K562 (cell line): ENCODE measurements around the gene EPS8L1. TPM values are rescaled to one million over a fixed set of nuclear protein-coding genes. Genes with fewer than 3 reads are reported as not detected.

ENCODE experiments used
- ATF3 ChIP-seq, 2 experiments: fragments of 450-650 bp in 1 of 2; sonication (generic) in 1 of 2; formaldehyde crosslinking in 1 of 2; IDR thresholded peaks in 1 of 2; conservative IDR thresholded peaks in 1 of 2; 2 replicates each; pipeline versions ENCODE4 v1.6.1 to v1.8.1; 2016 to 2023; ENCODE audit warnings: mild to moderate bottlenecking in 2 of 2, moderate library complexity in 2 of 2, inconsistent platforms in 1 of 2, missing genetic modification reagents in 1 of 2
- GABPA ChIP-seq: fragments of 200-800 bp; sonication (Bioruptor generic); conservative IDR thresholded peaks from 2 replicates; pipeline ENCODE4 v1.6.1; 2016; ENCODE audit warnings: low read depth, missing genetic modification characterization, missing compliant biosample characterization
- GMEB1 ChIP-seq: fragments of 250-450 bp; sonication (Bioruptor Pico); IDR thresholded peaks from 2 replicates; pipeline ENCODE4 v1.4.0; 2020; ENCODE audit warnings: mild to moderate bottlenecking
- MAZ ChIP-seq, 2 experiments: fragments of 450-650 bp in 1 of 2; sonication (generic) in 1 of 2; formaldehyde crosslinking; IDR thresholded peaks in 1 of 2; conservative IDR thresholded peaks in 1 of 2; 2 replicates each; pipeline versions ENCODE4 v1.4.0 to v1.5.0; 2020; ENCODE audit warnings: mild to moderate bottlenecking in 1 of 2, missing genetic modification reagents in 1 of 2
- TOE1 ChIP-seq, 2 experiments: fragments of 450-650 bp in 1 of 2; sonication (generic) in 1 of 2; formaldehyde crosslinking in 1 of 2; IDR thresholded peaks; 2 replicates each; pipeline versions ENCODE4 v1.7.1 to v1.8.0; 2016 to 2022; ENCODE audit warnings: borderline replicate concordance in 2 of 2, mild to moderate bottlenecking in 2 of 2, antibody characterized with exemption in 1 of 2, inconsistent platforms in 1 of 2, low read depth in 1 of 2, missing genetic modification reagents in 1 of 2, moderate library complexity in 1 of 2
- VEZF1 ChIP-seq: fragments of 200-800 bp; sonication (Bioruptor generic); IDR thresholded peaks from 2 replicates; pipeline ENCODE4 v1.6.1; 2017; ENCODE audit warnings: missing genetic modification characterization, missing compliant biosample characterization
- ZBTB12 ChIP-seq: fragments of 250-450 bp; sonication (Bioruptor Pico); IDR thresholded peaks from 2 replicates; pipeline ENCODE4 v1.4.0; 2020
- ZNF740 ChIP-seq, 3 experiments: fragments of 200-800 bp in 1 of 3; sonication (Bioruptor generic) in 1 of 3; sonication (generic) in 1 of 3; formaldehyde crosslinking in 1 of 3; IDR thresholded peaks; 2 replicates each; pipeline versions ENCODE4 v1.6.1 to v1.8.0; 2016 to 2022; ENCODE audit warnings: mild to moderate bottlenecking in 2 of 3, missing compliant biosample characterization in 2 of 3, missing genetic modification characterization in 2 of 3, missing genetic modification reagents in 1 of 3
- polyA plus RNA-seq, 8 experiments: library from polyadenylated mRNA; depleted of rRNA in 4 of 8; stranded (reverse) in 5 of 8; unstranded in 3 of 8; fragments of >200 nt; fragmentation: Nextera tagmentation in 2 of 8; fragmentation: Illumina TruSeq in 1 of 8; extraction: Ambion mirVana in 2 of 8; extraction: Trizol in 1 of 8; gene quantifications; 2 replicates each; pipeline versions ENCODE4 v1.2.1 to v1.2.3, GENCODE V29; 2011 to 2014; ENCODE audit warnings: inconsistent platforms in 1 of 8, missing spikeins in 1 of 8
- total RNA-seq, 7 experiments: library from RNA; depleted of rRNA in 6 of 7; stranded (reverse); fragments of >200 nt in 6 of 7; fragmentation: Illumina TruSeq in 2 of 7; extraction: Trizol in 2 of 7; gene quantifications; 2 replicates each; pipeline versions ENCODE4 v1.2.1 to v1.2.3, GENCODE V29; 2011 to 2021; ENCODE audit warnings: low replicate concordance in 1 of 7
- TF ChIP-seq, protein P1 (sequence below): fragments of 250-450 bp; sonication (Bioruptor Pico); IDR thresholded peaks from 2 replicates; pipeline ENCODE4 v1.9.0; 2021; ENCODE audit warnings: mild to moderate bottlenecking, inconsistent platforms
- TF ChIP-seq, protein P2 (sequence below): fragments of 450-650 bp; IDR thresholded peaks from 2 replicates; pipeline ENCODE4 v1.6.1; 2014; ENCODE audit warnings: low read depth, mild to moderate bottlenecking, moderate library complexity, borderline replicate concordance

Gene EPS8L1
- total and polyA plus RNA-seq, 9 of the 15 experiments (the other 6 are each of a cell fraction or from before 2014, with no cell fraction given): 0.35 to 22.1 (median 11.9) TPM

GRCh38 chr19:55117663-55118391, 42.2 kb downstream of the EPS8L1 start (continued):
- TF ChIP-seq VEZF1 (CRISPR knock-in tag): peak; percentile 96
- peak; percentile 89 to 90 for TF ChIP-seq MAZ (CRISPR knock-in tag; conservative IDR thresholded peaks at IDR 0.05 in 1 of 2, IDR thresholded peaks at IDR 0.05 in 1 of 2)
- peak; percentile 86 for TF ChIP-seq ZBTB12 (CRISPR knock-in tag)
- peak; percentile 82 for TF ChIP-seq GABPA (tag)
- TF ChIP-seq TOE1 (IDR thresholded peaks at IDR 0.05; ENCODE audit: borderline replicate concordance): peak; percentile 51; the same call in 1 of the 2 replicates
- TF ChIP-seq TOE1 (CRISPR knock-in tag; IDR thresholded peaks at IDR 0.05; ENCODE audit: borderline replicate concordance, low read depth): no peak
- peak; percentile 58 for TF ChIP-seq ATF3 (IDR thresholded peaks at IDR 0.05)
- peak; percentile 74; the same call in 1 of the 2 replicates for TF ChIP-seq ATF3 (CRISPR knock-in tag; conservative IDR thresholded peaks at IDR 0.05)
- TF ChIP-seq, protein P1, sequence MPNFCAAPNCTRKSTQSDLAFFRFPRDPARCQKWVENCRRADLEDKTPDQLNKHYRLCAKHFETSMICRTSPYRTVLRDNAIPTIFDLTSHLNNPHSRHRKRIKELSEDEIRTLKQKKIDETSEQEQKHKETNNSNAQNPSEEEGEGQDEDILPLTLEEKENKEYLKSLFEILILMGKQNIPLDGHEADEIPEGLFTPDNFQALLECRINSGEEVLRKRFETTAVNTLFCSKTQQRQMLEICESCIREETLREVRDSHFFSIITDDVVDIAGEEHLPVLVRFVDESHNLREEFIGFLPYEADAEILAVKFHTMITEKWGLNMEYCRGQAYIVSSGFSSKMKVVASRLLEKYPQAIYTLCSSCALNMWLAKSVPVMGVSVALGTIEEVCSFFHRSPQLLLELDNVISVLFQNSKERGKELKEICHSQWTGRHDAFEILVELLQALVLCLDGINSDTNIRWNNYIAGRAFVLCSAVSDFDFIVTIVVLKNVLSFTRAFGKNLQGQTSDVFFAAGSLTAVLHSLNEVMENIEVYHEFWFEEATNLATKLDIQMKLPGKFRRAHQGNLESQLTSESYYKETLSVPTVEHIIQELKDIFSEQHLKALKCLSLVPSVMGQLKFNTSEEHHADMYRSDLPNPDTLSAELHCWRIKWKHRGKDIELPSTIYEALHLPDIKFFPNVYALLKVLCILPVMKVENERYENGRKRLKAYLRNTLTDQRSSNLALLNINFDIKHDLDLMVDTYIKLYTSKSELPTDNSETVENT (CRISPR knock-in tag): 0 out of 2 replicates have a peak, but pooled peaks have one; percentile 29
- TF ChIP-seq GMEB1 (CRISPR knock-in tag): peak; percentile 99
- TF ChIP-seq, protein P2, sequence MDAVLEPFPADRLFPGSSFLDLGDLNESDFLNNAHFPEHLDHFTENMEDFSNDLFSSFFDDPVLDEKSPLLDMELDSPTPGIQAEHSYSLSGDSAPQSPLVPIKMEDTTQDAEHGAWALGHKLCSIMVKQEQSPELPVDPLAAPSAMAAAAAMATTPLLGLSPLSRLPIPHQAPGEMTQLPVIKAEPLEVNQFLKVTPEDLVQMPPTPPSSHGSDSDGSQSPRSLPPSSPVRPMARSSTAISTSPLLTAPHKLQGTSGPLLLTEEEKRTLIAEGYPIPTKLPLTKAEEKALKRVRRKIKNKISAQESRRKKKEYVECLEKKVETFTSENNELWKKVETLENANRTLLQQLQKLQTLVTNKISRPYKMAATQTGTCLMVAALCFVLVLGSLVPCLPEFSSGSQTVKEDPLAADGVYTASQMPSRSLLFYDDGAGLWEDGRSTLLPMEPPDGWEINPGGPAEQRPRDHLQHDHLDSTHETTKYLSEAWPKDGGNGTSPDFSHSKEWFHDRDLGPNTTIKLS: peak; percentile 81
- TF ChIP-seq ZNF740 (CRISPR knock-in tag; IDR thresholded peaks at IDR 0.05): peak; percentile 50; the same call in 1 of the 2 replicates
- no peak for TF ChIP-seq ZNF740 (tag; IDR thresholded peaks at IDR 0.05)
